ENCODE data around the gene CGREF1.

DNA sequence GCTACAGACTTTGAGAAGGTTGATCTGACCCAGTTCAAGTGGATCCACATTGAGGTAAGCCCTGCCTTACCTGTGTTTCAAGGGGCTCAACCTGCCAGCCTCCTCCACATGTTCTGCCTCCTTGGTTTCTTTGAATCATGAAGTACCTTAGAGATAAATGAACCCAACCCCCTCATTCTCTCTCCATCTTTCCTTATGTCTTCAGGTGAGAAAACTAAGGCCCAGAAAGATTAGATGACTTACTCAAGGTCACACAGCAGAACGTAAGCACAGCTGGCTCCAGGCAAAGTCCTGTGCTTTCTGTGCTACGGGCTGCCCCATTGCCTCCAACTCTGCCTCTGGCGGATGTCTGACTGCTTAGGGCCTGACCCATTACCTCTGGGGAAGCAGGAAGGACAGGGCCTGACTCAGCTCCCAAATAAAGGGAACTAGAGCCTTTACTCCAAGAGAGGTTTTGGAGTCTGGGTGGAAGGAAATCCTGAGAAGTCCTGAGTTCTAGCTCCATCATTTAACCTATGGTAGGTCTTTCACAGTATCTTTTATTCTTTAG is 22.1 kb downstream of the CGREF1 start:
- TF ChIP-seq GABPA (IDR thresholded peaks at IDR 0.05; ENCODE audit: low read depth) (no peak), POLR2AphosphoS5 (IDR thresholded peaks at IDR 0.05; ENCODE audit: low read depth) (no peak)
- TF ChIP-seq, protein P1, sequence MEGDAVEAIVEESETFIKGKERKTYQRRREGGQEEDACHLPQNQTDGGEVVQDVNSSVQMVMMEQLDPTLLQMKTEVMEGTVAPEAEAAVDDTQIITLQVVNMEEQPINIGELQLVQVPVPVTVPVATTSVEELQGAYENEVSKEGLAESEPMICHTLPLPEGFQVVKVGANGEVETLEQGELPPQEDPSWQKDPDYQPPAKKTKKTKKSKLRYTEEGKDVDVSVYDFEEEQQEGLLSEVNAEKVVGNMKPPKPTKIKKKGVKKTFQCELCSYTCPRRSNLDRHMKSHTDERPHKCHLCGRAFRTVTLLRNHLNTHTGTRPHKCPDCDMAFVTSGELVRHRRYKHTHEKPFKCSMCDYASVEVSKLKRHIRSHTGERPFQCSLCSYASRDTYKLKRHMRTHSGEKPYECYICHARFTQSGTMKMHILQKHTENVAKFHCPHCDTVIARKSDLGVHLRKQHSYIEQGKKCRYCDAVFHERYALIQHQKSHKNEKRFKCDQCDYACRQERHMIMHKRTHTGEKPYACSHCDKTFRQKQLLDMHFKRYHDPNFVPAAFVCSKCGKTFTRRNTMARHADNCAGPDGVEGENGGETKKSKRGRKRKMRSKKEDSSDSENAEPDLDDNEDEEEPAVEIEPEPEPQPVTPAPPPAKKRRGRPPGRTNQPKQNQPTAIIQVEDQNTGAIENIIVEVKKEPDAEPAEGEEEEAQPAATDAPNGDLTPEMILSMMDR (IDR thresholded peaks at IDR 0.05; ENCODE audit: insufficient read depth, low read length): no peak

Data from HL-60 (cell line).